C4-2B (cell line): ENCODE measurements around the gene SLC3A2.
A peak's percentile ranks its signal among the peaks of the same experiment; 100 is the strongest.

Source experiments
- H3K27ac ChIP-seq: fragments of 450-650 bp; 2 replicates; pipeline ENCODE4 v1.5.1; 2017
- ZFX ChIP-seq: fragments of 450-650 bp; IDR thresholded peaks from 2 replicates; pipeline ENCODE4 v1.6.1; 2017
- TF ChIP-seq, protein P1 (sequence below): fragments of 450-650 bp; conservative IDR thresholded peaks from 2 replicates; pipeline ENCODE4 v1.5.1; 2017; ENCODE audit warnings: mild to moderate bottlenecking

Gene SLC3A2

DNA sequence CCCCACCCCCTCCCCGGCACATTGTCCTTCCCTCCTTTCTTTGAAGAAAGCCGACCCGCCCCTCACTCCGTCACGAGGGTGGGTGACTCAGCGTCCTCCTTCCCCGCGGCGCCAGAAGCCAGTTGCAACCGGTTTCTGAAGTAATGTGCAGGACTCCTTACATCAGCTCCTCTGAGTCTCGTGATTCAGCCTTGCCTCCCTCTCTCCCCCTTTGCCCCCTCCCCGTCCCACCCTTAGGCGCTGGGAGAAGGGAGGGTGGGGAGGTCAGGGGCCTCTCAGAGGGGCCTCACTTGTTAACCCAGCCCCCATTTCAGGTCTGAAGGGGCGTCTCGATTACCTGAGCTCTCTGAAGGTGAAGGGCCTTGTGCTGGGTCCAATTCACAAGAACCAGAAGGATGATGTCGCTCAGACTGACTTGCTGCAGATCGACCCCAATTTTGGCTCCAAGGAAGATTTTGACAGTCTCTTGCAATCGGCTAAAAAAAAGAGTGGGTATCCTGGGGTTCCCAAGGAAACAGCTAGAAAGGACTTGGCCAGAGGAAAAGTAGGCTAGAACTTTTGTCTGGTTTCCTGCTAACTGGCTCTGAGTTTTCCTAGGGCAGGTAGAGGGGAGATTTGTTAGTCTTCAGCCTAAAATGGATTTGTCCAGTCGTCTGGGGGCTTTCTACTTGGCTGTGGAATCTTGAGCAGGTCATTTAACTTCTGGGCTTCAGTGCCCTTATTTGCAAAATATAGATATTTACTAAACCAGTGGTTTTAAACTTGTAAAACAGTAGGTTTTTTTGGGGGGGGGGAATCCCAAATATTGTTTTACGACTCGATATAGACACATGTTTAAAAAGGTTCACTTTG, 1.1 kb downstream of the SLC3A2 start:
- no peak for TF ChIP-seq ZFX
- TF ChIP-seq, protein P1, sequence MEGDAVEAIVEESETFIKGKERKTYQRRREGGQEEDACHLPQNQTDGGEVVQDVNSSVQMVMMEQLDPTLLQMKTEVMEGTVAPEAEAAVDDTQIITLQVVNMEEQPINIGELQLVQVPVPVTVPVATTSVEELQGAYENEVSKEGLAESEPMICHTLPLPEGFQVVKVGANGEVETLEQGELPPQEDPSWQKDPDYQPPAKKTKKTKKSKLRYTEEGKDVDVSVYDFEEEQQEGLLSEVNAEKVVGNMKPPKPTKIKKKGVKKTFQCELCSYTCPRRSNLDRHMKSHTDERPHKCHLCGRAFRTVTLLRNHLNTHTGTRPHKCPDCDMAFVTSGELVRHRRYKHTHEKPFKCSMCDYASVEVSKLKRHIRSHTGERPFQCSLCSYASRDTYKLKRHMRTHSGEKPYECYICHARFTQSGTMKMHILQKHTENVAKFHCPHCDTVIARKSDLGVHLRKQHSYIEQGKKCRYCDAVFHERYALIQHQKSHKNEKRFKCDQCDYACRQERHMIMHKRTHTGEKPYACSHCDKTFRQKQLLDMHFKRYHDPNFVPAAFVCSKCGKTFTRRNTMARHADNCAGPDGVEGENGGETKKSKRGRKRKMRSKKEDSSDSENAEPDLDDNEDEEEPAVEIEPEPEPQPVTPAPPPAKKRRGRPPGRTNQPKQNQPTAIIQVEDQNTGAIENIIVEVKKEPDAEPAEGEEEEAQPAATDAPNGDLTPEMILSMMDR: peak; percentile 62
- peak overlapping the region; percentile 91 for H3K27ac ChIP-seq

DNA sequence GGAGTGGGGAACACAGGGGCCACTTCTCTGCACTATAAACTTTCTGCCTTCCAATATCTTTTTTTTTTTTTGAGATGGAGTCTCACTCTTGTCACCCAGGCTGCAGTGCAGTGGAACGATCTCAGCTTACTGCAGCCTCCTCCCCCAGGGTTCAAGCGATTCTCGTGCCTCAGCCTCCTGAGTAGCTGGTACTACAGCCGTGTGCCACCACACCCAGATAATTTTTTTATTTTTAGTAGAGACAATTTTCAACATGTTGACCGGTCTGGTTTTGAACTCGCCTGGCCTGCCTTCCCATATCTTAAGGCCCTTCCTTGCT, 1.7 kb downstream of the SLC3A2 start:
- TF ChIP-seq, protein P1: no peak
- TF ChIP-seq ZFX: no peak
- peak overlapping the region; percentile 91 for H3K27ac ChIP-seq

DNA sequence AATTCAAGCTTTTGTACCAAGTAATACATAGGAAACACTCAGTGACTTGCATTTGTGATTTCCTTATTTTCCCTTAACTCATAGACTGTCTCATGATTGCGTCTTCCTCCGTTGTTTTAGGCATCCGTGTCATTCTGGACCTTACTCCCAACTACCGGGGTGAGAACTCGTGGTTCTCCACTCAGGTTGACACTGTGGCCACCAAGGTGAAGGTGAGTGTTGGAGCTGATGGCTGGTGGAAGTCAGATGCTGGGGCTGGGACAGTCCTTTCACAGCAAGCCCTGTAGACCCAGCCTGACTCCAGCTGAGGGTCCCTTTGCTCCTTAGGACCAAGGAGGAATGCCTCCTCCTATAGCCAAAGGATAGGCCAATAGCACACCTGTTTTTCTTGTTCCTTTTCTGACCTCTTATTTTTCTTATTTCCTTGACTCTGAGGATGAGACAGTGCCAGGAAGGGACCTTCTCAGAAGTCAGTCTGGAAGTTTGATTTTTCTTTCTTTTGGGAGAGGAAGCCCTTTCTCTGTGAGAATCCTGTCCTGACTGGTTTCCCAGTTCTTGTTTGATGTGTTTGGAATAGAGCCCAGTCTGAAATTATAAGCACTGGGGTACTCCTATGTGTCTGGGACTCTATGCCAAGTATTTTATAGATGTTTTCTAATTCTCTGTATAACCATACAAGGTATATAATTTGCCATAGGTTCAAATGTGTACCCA, 2.2 kb downstream of the SLC3A2 start:
- TF ChIP-seq ZFX: no peak
- TF ChIP-seq, protein P1: no peak
- peak overlapping the region; percentile 91 for H3K27ac ChIP-seq

DNA sequence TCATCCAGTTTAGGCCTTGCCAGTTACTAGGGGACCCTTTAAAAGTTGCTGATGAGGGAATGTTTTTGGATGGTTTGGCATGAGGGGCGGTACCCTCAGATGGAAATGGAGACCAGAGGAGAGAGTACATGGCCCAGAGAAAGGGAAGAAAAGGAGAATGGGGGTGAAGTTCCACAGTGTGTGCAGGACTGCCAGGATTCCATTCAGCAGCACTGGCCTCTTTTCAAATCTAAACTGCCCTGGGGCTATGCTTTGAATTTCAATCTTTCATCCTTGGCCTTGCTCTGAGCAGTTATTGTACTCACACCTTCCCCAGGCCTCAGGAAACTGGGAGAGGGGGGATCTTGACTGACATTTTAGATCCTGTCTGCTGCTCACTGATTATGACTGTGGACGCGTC, 3.0 kb downstream of the SLC3A2 start:
- TF ChIP-seq, protein P1: no peak
- no peak for TF ChIP-seq ZFX
- peak overlapping the region; percentile 91; the same call in 1 of the 2 replicates for H3K27ac ChIP-seq

DNA sequence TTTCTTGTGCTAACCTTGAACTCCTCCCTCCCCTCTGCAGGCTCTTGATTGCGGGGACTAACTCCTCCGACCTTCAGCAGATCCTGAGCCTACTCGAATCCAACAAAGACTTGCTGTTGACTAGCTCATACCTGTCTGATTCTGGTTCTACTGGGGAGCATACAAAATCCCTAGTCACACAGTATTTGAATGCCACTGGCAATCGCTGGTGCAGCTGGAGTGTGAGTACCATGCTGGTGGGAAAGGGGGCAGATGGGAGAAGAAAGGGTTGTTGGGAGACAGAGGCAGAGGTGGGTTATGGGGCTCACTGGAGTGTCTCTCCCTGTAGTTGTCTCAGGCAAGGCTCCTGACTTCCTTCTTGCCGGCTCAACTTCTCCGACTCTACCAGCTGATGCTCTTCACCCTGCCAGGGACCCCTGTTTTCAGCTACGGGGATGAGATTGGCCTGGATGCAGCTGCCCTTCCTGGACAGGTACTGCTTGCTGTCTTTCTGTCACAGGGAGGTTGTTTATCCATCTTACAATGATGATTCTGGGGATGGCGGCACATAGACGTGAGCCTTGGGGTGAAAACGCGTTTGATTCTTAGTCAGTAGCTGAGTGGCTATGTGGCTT, 4.5 kb downstream of the SLC3A2 start:
- TF ChIP-seq, protein P1: no peak
- TF ChIP-seq ZFX: no peak

DNA sequence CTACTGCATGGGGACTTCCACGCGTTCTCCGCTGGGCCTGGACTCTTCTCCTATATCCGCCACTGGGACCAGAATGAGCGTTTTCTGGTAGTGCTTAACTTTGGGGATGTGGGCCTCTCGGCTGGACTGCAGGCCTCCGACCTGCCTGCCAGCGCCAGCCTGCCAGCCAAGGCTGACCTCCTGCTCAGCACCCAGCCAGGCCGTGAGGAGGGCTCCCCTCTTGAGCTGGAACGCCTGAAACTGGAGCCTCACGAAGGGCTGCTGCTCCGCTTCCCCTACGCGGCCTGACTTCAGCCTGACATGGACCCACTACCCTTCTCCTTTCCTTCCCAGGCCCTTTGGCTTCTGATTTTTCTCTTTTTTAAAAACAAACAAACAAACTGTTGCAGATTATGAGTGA, 7.7 kb downstream of the SLC3A2 start:
- TF ChIP-seq, protein P1: no peak
- TF ChIP-seq ZFX: no peak
- H3K27ac ChIP-seq: no peak overlapping the region

More for the DNA sequence above, 4.5 kb downstream of the SLC3A2 start:
- H3K27ac ChIP-seq: peak overlapping the region; percentile 7; the same call in 1 of the 2 replicates

DNA sequence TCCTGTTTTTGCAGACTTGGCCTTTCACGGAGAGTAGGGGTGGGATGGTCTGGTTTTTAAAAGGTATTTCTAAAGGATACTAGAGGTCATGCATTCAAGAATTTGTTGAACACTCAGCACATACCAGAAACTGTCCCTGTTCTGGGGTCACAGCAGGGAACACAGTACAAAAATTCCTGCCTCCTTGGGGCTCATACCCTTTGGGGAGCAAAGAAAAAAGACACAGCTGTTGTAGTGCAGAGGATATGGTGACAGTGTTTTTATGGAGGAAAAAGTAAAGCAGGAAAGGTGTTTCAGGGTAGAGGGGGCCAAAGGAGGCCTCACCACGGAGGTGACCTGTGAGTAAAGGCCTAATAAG, 8.4 kb downstream of the SLC3A2 start:
- no peak for TF ChIP-seq ZFX
- TF ChIP-seq, protein P1: no peak
- H3K27ac ChIP-seq: no peak overlapping the region
